RPMI8226 (cell line): Measurements from ENCODE around the gene EPHA3.
A peak's percentile ranks its signal among the peaks of the same experiment; 100 is the strongest.

Experiments
- DNase-seq: peaks from one replicate; pipeline ENCODE4 v3.0.0-alpha.2; 2015

EPHA3 gene

GRCh38 chr3:89107461-89108290 lies at the start of gene EPHA3:
Gene EPHA3, plus strand, starts transcription at chr3:89107621. Its CDS starts 128 bp downstream, at chr3:89107749.
- DNase-seq = peak; percentile 67

- DNase-seq = no peak
Observed at GRCh38 chr3:89058371-89058770, 49.0 kb upstream of the EPHA3 start.

GRCh38 chr3:89059211-89059925 lies 48.1 kb upstream of the EPHA3 start:
- no peak for DNase-seq

- no peak for DNase-seq
Observed at GRCh38 chr3:89061259-89061658, 46.2 kb upstream of the EPHA3 start.

GRCh38 chr3:89067736-89068135 lies 39.7 kb upstream of the EPHA3 start:
- no peak for DNase-seq

- DNase-seq = no peak
Observed at GRCh38 chr3:89072642-89073041, 34.8 kb upstream of the EPHA3 start.

- no peak for DNase-seq
Observed at GRCh38 chr3:89079944-89080343, 27.5 kb upstream of the EPHA3 start.

GRCh38 chr3:89087851-89088250 lies 19.6 kb upstream of the EPHA3 start:
- no peak for DNase-seq

- DNase-seq = no peak
Observed at GRCh38 chr3:89098173-89098572, 9.2 kb upstream of the EPHA3 start.

- peak; percentile 70 for DNase-seq
Observed at GRCh38 chr3:89098964-89099585, 8.3 kb upstream of the EPHA3 start.

- DNase-seq = no peak
Observed at GRCh38 chr3:89101251-89101650, 6.2 kb upstream of the EPHA3 start.

- no peak for DNase-seq
Observed at GRCh38 chr3:89101921-89102320, 5.5 kb upstream of the EPHA3 start.

- no peak for DNase-seq
Observed at GRCh38 chr3:89104499-89104898, 2.9 kb upstream of the EPHA3 start.

- DNase-seq = no peak
Observed at GRCh38 chr3:89105503-89105902, 1.9 kb upstream of the EPHA3 start.

- no peak for DNase-seq
Observed at GRCh38 chr3:89108291-89108550, 800 bp downstream of the EPHA3 start.

- DNase-seq = no peak
Observed at GRCh38 chr3:89113344-89113743, 5.9 kb downstream of the EPHA3 start.

GRCh38 chr3:89113893-89114840 lies 6.7 kb downstream of the EPHA3 start:
- DNase-seq = peak; percentile 57

- no peak for DNase-seq
Observed at GRCh38 chr3:89114841-89115223, 7.4 kb downstream of the EPHA3 start.

GRCh38 chr3:89116476-89116875 lies 9.1 kb downstream of the EPHA3 start:
- no peak for DNase-seq

GRCh38 chr3:89138048-89138447 lies 30.6 kb downstream of the EPHA3 start:
- no peak for DNase-seq

GRCh38 chr3:89139870-89140269 lies 32.4 kb downstream of the EPHA3 start:
- no peak for DNase-seq

- no peak for DNase-seq
Observed at GRCh38 chr3:89144080-89144479, 36.7 kb downstream of the EPHA3 start.

- DNase-seq = no peak
Observed at GRCh38 chr3:89145995-89146394, 38.6 kb downstream of the EPHA3 start.
